A673 (cell line): ENCODE measurements around the gene IL17REL. TPM values are rescaled to one million over a fixed set of nuclear protein-coding genes. Genes with fewer than 3 reads are reported as not detected.

Experiments used
- BruUV-seq: library from RNA; stranded (reverse); fragments of 400-500 nt; replicated peaks from 2 replicates; lab custom pipeline; 2021; lab: Mats Ljungman, UMichigan
- CTCF ChIA-PET: fragments of 300-600 bp; sonication (Branson Sonifier 250); formaldehyde crosslinking; loops from one replicate; lab custom pipeline; 2022; ENCODE audit warnings: antibody characterized with exemption; lab: Charles Lee
- POLR2A ChIA-PET: fragments of 300-600 bp; sonication (Branson Sonifier 250); formaldehyde crosslinking; loops from one replicate; lab custom pipeline; 2022; ENCODE audit warnings: antibody characterized with exemption; ENCODE audit not compliant: low non-redundant PET; lab: Charles Lee
- DNase-seq: peaks from one replicate; pipeline ENCODE4 v3.0.0-alpha.2; 2015; ENCODE audit warnings: low spot score
- H3K27ac ChIP-seq: fragments of 200-600 bp; sonication (generic); 2 replicates; pipeline ENCODE4 v1.5.1; 2016; ENCODE audit warnings: mixed run types, low read depth, mild to moderate bottlenecking, mixed read lengths, antibody characterized with exemption, low read length; ENCODE audit not compliant: poor library complexity, severe bottlenecking
- H3K27me3 ChIP-seq: fragments of 200-600 bp; sonication (generic); replicated peaks from 2 replicates; pipeline ENCODE4 v1.6.1; 2017; ENCODE audit warnings: mixed run types, low read depth, mild to moderate bottlenecking, mixed read lengths, antibody characterized with exemption, low read length; ENCODE audit not compliant: insufficient read depth, poor library complexity
- H3K36me3 ChIP-seq: fragments of 200-600 bp; sonication (generic); 2 replicates; pipeline ENCODE4 v1.6.1; 2016; ENCODE audit warnings: mixed run types, mild to moderate bottlenecking, mixed read lengths, antibody characterized with exemption, low read length; ENCODE audit not compliant: insufficient read depth, poor library complexity, severe bottlenecking
- H3K4me1 ChIP-seq: fragments of 200-600 bp; sonication (generic); 2 replicates; pipeline ENCODE4 v1.6.1; 2017; ENCODE audit warnings: mixed run types, mild to moderate bottlenecking, mixed read lengths, antibody characterized with exemption, low read length; ENCODE audit not compliant: insufficient read depth, poor library complexity, severe bottlenecking
- H3K4me3 ChIP-seq: fragments of 200-600 bp; sonication (generic); 2 replicates; pipeline ENCODE4 v1.5.1; 2016; ENCODE audit warnings: low read depth, mixed run types, mild to moderate bottlenecking, mixed read lengths, low read length; ENCODE audit not compliant: poor library complexity, severe bottlenecking
- H3K9me3 ChIP-seq: fragments of 200-600 bp; sonication (generic); 2 replicates; pipeline ENCODE4 v1.6.1; 2016; ENCODE audit warnings: mixed run types, low read depth, mild to moderate bottlenecking, mixed read lengths, antibody characterized with exemption, low read length; ENCODE audit not compliant: poor library complexity, severe bottlenecking
- EZH2 ChIP-seq: fragments of 200-600 bp; sonication (generic); IDR thresholded peaks from 2 replicates; pipeline ENCODE4 v1.6.1; 2017; ENCODE audit warnings: borderline replicate concordance, low read depth, mild to moderate bottlenecking, mixed read lengths, antibody characterized with exemption, low read length; ENCODE audit not compliant: poor library complexity, severe bottlenecking
- intact Hi-C: fragments of 100-400 bp; cut with micrococcal nuclease; formaldehyde crosslinking; loops from one replicate; pipeline ENCODE4 v1.10.0; 2022; ENCODE audit not compliant: unreplicated experiment
- total RNA-seq: library from RNA; stranded (reverse); gene quantifications from 2 replicates; pipeline ENCODE4 v1.2.3, GENCODE V29; 2021
- TF ChIP-seq, protein P1 (sequence below): fragments of 300-800, 200-600 bp; sonication (generic); conservative IDR thresholded peaks from 2 replicates; pipeline ENCODE4 v1.5.1; 2017; ENCODE audit warnings: low read depth, mild to moderate bottlenecking, antibody characterized with exemption, low read length, moderate library complexity, mixed read lengths

Gene IL17REL
- total RNA-seq, 1 experiment from 2014 or later = not detected

DNA sequence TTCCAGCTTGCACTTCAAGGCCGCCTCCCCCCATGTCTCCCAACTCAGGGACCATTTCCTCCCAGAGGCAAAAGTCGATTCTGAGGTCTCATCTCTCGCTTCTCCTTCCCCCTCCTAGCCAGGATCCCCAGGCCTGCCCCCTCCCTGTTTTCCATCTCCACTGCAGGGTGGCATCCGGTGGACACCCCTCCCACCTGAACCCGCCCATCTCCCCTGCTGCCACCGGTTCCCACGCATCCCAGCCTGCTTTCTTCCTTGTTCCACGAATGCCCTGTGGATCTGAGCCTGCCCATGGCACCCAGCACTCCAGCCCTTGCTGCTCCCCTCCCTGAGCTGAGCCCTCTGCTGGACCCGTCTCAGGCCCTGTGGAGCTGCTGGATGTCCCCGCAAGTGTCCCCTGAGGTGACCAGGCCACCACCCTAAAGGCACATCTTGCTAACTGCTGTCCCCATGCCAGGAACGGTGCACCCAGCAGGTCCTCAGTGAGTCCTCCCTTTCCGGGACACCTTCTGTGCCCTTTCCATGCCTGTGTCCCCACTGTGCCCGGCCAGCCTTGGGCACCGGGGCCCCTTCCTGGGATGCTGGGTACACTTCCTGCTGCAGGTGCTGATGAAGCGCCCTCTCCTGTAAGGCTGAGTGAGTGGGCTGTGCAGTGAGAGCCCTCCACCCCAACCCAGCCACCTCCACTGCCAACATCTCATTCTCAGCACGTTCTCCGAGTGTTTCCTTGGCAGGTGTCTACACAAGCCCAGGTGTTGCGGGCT, 936 bp downstream of the IL17REL start:
- Histone ChIP-seq H3K36me3 (no peaks in the 10 kb centered on the region), H3K27me3 (no peaks in the 10 kb centered on the region), H3K27ac (no peak overlapping the region), H3K4me3 (peak overlapping the region; percentile 29), H3K9me3 (no peaks in the 10 kb centered on the region), H3K4me1 (peaks cover 11% of the 10 kb centered on the region)
- POLR2A ChIA-PET = no interaction called here
- peak; percentile 60 for DNase-seq
- BruUV-seq = no TSS peak
- intact Hi-C loops = no loop called here
- no peak for TF ChIP-seq EZH2
- TF ChIP-seq, protein P1, sequence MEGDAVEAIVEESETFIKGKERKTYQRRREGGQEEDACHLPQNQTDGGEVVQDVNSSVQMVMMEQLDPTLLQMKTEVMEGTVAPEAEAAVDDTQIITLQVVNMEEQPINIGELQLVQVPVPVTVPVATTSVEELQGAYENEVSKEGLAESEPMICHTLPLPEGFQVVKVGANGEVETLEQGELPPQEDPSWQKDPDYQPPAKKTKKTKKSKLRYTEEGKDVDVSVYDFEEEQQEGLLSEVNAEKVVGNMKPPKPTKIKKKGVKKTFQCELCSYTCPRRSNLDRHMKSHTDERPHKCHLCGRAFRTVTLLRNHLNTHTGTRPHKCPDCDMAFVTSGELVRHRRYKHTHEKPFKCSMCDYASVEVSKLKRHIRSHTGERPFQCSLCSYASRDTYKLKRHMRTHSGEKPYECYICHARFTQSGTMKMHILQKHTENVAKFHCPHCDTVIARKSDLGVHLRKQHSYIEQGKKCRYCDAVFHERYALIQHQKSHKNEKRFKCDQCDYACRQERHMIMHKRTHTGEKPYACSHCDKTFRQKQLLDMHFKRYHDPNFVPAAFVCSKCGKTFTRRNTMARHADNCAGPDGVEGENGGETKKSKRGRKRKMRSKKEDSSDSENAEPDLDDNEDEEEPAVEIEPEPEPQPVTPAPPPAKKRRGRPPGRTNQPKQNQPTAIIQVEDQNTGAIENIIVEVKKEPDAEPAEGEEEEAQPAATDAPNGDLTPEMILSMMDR = no peak
- CTCF ChIA-PET = interaction anchor here (1.0 kb wide), 1 partner anchor 19 kb away, joined by 3 read pairs; no protein-coding TSS in a partner anchor

DNA sequence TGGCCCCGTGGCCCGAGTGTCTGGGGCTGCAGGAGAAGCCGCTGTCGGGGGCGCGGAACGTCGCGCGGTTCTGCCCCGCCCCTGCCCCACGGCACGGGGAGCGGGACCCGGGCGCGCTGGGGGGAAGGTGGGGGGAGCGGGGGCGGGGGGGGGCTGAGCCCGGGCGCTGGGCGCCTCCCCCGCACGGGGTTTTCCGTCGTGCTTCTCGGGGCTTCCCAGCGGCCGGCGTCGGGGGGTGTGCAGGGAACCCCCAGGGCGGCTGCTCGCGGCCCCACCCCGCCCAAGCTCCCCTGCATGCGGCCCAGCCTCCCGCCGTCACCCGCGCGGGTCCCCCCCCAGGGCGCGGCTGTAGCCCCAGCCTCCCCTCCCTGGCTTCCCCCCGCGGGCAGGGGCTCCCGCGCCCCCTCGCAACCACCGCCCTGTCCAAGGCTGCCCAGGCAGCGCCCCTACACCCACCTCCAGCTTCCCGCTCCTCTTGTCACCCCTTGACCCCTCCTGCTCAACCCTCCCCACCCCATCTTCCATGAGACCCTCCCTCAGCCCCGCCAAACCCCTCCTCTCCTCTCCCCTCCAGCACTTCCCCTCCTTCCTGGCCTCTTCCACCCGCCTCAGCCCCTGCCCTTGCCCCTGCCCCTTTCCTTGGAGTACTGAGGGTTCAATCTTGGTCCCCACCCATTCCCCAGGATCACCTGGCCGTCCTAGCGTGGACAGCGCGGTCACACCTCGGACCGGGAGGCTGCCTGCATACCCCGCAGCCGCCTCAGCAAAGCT, 1.7 kb downstream of the IL17REL start:
- intact Hi-C loops = no loop called here

More for the DNA sequence above, 1.7 kb downstream of the IL17REL start:
- Histone ChIP-seq H3K4me1 (peaks cover 11% of the 10 kb centered on the region), H3K36me3 (no peaks in the 10 kb centered on the region), H3K27me3 (no peaks in the 10 kb centered on the region), H3K9me3 (no peaks in the 10 kb centered on the region), H3K4me3 (peak overlapping the region; percentile 29), H3K27ac (no peak overlapping the region)
- POLR2A ChIA-PET = interaction anchor here (0.9 kb wide), 1 partner anchor 140 kb away, joined by 7 read pairs; no protein-coding TSS in a partner anchor
- TF ChIP-seq EZH2 = no peak
- TF ChIP-seq, protein P1 = no peak
- CTCF ChIA-PET = interaction anchor here (1.0 kb wide), 1 partner anchor 19 kb away, joined by 3 read pairs; no protein-coding TSS in a partner anchor
- no TSS peak for BruUV-seq
- DNase-seq = no peak
